ENCODE results near the gene DNAJC7.
"Not testable (repeated sequence)": the region's sequence is repeated elsewhere in the genome, so short reads cannot be mapped to it uniquely, and the experiment has no call there.

DNAJC7 gene

DNA sequence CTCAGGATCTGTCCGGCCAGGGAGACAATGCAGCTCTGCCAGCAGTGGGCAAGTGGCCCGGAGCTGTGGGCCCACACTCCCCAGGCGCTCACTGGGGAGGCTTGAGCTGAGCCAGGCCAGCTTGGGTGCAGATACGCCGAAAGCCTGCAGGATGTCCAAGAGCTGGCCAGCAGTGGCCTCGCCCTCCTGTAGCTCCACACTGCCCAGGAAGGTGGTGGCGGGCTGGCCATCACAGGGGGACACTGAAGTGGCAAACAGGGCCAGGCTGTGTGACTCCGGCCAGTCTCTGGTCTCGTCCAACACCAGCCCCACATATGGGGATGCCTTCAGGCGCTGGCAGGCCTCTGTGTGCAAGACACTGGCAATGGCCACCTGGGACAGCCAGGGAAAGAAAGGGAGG, 23.6 kb upstream of the DNAJC7 start:
- DNase-seq = no peak

DNA sequence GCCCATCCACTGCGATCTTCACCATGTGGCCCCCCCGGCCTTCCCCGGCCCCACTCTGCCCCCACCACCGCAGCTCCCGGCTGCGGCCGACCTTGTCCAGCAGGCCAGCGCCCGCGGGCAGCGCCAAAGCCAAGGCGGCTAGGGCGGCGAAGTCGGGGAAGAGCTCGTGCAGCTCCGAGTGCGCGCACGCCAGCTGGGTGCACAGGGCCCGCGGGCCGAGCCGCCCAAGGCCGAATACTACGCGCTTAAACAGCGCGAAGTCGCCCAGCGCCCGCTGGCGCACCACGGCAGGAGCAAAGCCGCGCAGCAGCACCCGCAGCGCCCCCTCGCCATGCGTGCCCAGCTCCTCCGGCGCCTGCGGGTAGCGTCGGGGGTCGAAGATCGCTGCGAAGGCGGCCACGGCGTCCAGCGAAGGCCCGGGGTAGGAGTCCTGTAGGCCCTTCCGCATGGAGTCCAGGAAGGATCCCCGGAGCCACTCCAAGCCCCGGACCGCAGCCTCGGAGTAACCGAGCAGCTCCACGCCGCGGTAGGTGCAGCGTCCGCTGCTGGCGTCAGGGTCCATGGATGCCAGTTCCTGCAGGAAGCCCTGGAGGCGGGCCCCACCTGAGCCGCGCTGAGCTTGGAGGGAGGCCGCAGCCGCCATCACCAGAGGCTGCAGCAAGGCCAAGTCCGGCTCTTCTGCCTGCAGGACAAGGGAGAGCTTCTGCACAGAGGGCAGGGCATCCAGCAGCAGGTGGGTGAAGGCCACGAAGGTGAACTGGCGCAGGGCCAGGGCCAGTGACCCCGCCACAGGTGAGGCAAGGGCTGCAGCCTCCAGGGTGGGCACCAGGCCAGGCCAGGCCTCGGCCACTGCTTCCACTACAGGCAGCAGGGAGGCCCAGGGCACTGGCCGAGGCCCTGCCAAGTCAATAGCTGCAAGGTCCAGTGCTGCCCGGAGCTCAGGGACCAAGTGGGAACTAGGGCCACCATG, 22.8 kb upstream of the DNAJC7 start:
- no peak for DNase-seq

DNA sequence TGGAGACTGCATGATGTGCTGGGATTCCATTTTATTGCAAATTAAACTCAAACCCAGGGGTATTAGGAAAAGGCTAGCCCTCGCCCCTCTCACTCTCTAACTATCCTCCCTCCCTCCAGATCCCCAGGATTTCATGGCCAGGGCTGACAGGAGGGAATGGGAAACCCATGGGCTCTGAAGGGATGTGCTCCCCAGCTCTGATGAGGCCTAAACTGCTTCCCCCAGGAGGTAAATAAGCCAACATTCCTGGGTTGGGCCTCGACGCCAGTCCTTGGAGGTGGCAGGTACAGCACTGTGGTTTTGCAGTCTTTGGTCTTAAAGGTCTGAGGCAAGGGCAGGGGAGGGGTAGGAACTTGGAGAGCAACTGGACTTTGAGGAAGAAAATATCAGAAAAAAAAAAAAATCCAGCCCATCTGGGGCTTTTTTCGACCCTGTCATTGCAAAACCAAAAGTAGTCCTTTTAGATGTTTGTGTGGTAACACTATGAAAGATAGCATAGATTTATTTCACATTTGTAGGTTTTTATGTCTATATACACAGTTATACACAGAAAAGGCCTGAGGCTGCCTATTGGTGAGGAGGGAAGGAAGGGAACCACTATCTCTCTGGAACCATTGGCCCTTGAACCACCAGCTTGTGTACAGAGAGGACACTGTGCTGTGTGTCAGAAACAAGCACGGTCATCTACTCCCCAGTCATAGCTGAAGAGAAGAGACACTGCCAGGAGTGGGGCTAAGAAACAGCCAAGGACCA, 21.2 kb upstream of the DNAJC7 start:
- peak; percentile 46 for DNase-seq

DNA sequence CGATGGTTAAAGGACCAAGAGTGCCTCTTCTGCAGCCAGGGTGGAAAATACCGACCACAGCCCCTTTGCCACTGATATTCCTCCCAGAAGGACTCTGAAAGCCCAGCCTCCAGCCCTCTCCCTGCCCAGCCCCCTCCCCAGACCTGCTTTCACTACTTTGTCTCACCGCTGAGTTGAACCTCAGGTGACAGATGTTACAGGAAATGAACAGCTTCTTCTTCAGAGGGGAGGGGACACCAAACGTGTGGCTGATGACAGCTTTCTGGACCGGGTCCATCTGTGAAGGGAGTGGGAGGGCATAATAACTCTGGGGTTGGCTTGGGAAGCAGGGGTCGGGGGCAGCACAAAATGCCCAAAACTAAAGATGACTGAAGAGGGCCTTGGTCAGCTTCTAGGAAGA, 16.8 kb upstream of the DNAJC7 start:
- DNase-seq = no peak

DNA sequence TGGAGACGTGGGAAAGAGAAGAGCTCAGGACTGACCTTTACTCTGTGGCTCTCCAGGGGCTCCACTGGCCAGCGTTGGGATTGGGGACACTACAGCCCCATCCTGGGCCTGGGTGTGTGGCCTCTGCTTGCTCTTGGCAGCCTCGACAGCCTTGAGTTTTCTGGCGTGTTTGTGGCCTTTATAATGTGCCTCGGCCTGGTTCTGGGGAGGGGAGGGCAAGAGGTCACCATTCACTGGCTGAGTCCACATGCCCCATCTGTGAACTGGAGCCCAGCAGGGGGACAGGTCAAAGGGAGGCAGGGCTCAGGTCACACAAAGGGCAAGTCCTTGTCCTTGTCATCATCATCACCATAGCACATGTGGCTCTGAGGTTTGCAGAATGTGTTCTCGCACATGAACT, 14.3 kb upstream of the DNAJC7 start:
- DNase-seq = no peak

DNA sequence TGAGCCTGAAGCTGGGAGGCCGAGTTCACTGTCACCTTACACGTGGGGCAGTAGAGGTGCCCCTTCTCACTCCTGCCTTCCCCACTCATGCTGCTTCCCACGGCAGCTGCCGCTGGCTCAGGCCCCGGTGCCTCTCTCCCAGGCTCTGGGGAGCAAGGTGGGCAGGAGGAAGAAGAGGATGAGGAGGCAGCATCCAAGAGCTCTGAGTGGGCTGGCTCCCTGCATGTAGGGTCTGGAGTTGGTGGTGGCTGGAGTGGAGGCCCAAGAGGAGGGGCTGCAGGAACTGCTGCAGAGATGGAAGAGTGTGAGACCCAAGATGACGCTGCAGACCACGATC, 11.5 kb upstream of the DNAJC7 start:
- no peak for DNase-seq

DNA sequence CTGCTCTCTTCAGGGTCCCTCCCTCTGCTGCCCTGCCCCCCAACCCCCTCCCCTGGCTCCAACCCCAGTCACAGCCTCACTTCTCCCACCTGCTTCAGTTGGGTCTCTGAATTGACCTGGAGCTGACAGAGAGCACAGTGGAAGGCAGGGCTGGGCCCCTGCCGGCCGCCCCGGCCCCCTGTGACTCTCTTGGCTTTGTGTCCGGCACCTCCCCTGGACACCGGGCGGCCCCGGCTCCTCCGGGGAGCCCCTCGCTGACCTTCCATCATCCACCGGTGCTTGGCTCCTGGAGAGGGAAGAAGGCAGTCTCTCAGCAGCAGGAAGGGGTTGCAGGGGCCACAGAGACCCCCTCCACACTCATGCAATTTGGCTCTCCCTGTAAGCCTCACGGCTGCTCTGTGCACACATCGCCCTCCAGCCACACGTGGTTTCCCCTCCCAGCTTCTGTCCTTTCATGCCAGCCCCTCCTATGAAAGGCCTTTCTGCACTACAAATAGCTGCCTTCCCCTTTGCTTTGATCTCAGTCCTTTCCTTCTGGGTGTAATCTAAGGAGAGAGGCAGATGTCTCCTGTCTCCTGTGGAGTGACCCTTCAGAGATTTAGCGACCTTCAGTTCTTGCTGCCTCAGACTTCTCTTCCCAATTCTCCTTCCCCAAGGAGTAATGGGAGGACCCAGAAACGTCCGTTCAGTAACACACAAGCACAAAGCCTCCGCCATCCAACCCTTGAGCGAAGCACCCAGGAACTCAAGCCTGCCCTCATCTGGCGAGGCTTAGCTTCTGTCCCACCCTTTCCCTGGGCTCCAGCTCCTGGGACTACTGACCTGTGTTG, 10.9 kb upstream of the DNAJC7 start:
- peak; percentile 35 for DNase-seq

DNA sequence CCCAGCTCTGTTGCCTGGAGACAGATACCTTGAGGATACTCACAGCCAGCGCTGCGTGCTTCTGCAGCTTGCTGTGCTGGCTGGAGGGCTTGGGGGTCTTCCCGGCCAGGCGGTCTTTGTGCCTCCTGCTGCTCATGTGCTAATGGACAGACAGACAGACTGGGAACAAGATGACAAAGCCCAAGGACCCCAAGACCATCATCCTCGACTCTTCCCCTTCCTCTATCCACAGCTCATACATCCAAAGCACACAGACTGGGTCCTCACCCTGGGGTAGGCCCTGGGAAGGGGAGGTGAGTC, 10.3 kb upstream of the DNAJC7 start:
- DNase-seq = no peak

DNA sequence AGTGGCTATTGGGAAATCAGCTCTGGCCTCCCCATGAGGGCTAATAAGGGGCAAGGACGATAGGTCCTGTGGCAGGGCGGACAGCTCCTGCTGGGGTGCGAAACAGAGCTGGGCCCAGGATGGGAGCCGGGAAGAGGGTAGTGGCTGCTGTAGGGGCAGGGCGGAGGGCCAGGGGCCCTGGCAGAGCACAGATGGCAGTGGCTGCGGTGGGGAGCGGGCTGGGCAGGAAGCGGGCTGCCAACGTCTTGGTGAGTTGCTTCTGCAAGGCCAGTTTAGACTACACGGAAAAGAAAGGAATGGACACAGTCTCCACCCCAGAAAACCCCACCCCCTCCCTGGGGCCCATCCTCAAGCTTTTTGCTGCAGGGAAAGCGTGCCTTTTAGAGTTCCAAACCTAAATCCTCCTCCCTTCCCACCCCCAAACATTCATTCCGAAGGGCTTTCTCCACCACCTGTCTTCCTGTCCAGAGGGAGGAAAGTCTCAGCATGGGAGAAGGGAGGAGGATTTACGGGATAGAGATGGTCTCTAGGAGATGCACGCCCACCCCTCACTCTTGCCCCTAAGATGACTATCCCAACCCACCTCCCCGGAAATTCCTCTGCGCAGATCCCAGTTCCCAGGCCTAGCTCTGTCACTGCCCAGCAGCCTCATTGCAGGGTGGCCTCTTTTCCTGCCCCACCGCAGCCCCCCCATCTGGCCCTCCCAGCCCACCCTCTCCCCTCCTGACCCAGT, 9.8 kb upstream of the DNAJC7 start:
- DNase-seq = no peak

DNA sequence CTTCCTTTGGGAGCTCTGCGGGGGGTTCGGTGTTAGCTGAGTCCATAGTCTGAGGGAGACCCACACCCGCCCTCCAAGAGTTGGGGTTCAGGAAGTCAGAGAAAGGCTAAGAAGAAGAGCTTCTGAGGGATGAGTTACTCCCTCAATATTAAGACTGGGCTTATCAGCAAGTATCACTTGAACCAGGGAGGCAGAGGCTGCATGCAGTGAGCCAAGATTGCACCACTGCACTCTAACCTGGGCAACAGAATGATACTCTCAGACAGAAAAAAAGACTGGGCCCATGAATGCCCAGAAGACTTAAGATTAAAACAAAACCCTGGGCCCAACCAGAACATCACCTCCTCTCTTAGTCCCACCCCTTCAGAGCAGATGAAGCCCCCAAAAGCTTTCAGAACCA, 8.7 kb upstream of the DNAJC7 start:
- no peak for DNase-seq

DNA sequence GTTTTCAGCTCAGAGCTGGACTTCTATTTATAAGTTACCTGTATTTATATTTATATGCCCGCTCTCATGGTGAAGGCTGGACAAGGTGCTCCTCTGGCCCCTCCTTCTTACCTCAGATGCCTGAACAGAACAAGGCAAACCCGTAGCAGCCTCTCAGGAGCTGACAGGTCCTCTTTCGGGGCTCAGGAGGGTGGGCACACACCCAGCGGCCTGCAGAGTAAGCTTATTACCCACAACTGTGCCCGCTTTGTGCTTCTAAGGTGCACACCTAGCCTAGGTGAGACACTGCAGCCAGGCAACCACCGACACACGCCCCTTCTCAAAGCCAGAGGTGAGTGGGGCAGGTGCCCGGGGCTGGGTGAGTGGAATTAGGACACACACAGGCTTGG, 7.9 kb upstream of the DNAJC7 start:
- DNase-seq = no peak

DNA sequence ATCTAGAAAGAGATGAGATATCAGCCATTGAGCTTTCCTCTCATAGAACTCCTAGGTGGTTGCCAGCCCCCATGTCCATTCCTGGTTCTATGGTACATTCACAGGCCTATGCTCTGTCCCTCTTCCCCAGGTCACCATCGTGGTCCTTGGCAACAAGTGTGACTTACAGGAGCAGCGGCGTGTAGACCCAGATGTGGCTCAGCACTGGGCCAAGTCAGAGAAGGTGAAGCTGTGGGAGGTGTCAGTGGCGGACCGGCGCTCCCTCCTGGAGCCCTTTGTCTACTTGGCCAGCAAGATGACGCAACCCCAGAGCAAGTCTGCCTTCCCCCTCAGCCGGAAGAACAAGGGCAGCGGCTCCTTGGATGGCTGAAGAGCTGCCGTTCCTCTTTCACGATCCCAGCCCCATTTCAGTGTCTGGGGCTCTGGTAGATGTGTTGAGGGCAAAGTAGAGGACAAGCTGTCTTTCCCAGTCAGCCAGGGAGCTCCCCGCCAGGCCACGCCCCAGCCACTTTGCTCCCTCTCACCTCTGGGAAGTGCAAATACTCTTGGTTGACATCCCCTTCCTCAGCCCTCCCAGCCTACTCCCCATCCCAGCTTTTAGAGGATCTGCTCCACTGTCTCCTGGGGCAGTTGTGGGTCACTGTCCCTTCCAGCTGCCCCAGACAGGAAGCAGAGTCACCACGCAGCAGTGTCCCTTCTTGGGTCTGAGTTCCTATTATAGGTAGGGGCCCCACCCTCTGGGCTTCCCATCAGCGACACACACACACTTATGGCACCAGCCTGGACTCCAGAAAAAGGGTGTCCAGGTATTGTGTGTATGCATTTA, 6.5 kb upstream of the DNAJC7 start:
- DNase-seq = peak; percentile 87

DNA sequence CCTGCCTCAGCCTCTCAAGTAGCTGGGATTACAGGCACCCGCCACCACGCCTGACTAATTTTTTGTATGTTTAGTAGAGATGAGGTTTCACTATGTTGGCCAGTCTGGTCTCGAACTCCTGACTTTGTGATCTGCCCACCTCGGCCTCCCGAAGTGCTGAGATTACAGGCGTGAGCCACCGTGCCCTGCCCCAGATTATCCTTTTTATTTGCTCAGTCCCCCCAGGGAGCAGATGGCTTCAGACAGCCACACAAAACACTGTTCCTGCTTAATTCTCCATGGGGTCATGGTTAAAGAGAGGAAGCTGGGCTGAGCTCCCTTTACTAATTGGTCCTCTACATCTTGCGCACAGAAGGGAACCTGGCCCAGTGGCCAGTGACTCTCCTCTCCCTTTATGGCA, 3.6 kb upstream of the DNAJC7 start:
- DNase-seq = not testable (repeated sequence)

DNA sequence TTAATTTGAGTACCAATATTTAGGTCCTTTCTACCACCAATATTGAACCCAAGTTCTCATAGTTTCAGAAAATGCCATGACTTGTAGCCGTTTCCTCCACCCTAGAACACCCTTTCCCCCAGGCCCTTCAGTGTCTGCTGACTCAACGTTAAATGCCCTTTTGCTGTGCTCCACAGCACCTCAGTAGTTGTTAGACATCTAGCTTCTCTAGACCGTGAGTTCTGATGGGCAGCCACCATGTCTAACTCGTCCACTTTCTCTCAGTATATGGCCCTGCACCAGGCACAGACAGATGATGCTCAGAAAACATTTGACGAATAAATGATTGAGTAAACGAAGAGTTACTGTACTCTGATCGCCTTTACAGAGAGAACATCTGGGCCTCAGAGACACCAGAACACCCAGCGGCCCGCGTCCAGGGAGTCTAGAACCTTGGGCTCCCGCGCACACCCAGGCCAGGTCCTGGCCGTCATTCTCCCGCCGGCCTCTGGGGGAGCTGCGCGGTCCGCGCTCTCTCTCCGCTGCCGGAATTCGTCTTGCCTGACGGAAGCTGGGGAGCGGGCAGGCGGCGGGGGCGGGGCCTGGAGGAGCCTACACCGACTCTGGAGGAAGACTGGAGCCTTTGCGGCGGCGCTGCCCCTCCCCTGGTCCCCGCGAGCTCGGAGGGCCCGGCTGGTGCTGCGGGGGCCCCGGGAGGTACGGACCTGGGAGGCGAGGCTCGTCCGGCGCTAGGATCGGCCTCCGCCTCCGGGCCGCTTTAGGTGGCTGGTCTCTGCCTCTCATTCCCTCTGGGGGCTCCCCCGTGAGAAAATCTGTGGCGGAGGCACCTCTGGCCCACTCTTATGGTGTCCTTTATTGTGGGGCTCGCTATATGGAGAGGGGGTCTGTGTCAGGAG, 2.5 kb upstream of the DNAJC7 start, which contains the start of gene NKIRAS2:
TSS of gene NKIRAS2 (plus strand) at position 582 of the 896 bp plus-strand sequence. CDS start 1,488 bp downstream, outside the sequence.
- peak; percentile 97 for DNase-seq

DNA sequence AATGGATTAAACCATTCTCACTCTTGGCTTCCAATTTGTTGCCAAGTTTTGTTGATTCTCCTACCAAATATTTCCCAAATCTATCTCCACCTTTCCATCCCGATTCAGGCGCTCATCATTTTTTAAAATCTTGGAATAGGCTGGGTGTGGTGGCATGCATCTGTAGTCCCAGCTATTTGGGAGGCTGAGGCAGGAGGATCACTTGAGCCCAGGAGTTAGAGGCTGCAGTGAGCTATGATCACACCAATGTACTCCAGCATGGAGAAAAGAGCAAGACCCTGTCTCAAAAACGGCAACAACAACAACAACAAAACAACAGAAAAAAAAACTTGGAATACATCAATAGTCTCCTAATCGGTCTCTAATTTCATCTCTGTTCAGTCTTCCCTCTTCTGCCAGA, 1.7 kb upstream of the DNAJC7 start:
- DNase-seq = no peak

DNA sequence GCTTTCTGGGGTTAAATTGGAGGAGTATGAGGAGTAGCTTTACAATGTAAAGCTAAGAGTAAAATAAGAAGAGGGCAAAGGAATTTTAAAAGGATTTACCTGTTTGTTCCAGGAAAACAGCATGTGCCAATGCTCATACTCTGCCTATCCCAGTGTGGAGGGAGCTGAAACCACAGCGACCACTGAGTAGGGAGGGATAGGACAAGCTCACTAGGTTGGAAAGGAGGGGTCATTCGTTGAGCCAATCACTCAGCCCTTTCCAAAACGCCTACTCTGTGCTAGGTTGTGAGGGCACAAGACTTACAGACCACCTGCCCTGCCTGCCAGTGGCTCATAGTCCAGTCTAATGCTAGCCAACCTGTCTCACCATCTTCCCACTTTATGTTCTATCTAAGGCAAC, 1.1 kb upstream of the DNAJC7 start:
- DNase-seq = no peak

DNA sequence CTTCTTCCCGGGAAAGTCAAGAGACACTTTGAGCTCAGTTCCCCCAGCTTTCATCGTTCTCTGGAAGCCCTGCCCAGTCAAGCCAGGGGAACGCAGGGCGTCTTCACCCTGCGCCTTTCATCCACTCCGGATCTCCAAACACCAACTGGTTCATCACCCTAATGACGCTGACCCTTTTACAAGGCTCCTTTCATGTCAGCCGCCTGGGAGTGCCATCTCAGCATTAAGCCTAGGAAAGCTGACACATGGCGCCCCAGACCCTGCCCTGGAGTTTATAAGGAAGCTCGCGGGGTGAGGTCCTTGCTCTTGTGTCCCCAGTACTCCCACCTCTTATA, 594 bp upstream of the DNAJC7 start:
- DNase-seq = peak; percentile 58

DNA sequence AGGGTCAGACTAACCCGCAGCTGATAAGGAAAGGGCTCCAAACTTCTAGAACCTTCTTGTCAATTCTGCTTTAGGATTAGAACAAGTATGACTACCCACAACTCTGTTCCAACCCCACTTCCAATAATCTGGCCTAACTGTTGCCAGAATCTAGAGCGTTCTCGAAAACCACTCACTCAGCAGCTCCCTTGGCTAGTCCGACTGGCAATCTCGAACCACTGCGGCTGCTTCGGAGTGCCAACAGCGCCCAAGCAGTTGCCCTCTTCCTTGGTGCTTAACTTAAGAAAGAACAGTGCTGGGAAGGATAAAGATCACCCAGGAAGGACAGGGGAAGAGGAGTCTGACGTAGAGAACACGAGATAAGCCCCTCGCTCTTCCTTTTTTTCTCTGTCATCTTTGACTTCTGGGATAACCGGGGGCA, 818 bp downstream of the DNAJC7 start:
- peak; percentile 68 for DNase-seq

DNA sequence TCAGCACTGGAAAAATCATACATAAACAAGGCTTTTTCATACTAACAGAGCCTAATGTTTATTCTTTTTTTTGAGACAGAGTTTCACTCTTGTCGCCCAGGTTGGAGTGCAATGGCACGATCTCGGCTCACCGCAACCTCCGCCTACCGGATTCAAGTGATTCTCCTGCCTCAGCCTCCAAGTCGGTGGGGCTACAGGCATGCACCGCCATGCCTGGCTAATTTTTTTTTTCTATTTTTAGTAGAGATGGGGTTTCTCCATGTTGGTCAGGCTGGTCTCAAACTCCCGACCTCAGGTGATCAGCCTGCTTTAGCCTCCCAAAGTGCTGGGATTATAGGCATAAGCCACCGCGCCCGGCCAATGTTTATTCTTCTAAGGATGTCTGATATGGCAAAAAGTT, 3.5 kb downstream of the DNAJC7 start:
- not testable (repeated sequence) for DNase-seq

DNA sequence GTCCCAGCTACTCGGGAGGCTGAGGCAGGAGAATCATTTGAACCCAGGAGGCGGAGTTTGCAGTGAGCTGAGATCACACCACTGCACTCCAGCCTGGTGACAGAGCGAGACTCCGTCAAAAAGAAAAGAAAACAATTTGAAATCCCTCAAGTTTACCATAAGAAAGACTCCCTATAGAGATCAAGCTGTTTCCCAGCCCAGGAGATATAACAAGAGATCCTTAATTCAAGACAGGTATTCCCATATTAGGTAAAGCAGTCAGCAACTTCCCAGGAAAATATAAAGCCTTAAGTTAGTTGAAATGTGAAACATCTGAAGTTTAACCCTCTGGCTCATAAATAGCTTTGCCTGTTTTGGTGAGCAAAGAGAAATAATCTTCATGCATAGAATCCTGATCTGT, 4.9 kb downstream of the DNAJC7 start:
- DNase-seq = not testable (repeated sequence)

All from suppressor macrophage treated with lipopolysaccharide for 4 hours (primary cell).